NCI-H69 (cell line): Measurements from ENCODE around the gene KDM6A.
"Not testable (repeated sequence)": the region's sequence is repeated elsewhere in the genome, so short reads cannot be mapped to it uniquely, and the experiment has no call there.

Experiments used
- DNase-seq: peaks from one replicate; lab custom pipeline; 2025; lab: John Stamatoyannopoulos, UW

Gene KDM6A

DNA sequence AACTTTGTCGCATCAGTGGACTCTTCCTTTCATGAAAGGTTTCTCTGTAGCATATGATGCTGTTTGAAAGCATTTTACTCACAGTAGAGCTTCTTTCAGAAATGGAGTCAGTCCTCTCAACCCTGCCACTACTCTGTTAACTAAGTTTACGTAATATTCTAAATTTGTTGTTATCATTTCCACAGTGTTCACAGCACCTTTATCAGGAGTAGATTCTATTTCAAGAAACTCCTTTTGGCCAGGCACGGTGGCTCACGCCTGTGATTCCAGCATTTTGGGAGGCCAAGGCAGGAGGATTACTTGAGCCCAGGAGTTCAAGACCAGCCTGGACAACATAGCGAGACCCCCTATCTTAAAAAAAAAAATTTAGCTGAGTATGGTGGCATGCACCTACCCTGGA is 90.0 kb downstream of the KDM6A start:
- no peak for DNase-seq

DNA sequence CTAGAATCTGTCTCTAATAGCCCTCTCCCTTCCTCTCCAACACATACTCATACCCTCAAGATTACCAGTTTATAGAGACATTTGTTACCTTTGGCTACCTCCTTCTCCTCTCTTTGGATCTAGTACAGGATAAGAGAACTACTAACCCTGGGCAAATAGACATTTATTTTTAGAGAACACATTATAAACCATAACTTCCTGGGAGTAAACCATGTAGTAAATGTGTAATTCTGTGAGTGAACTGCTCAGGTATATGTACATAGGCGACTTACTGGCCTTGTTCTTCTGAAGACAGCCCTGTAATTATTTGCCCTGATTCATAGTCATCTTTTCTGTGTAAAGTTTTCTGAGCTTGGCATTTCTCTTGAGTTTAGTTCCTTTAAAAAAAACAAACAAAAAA is 94.2 kb downstream of the KDM6A start:
- no peak for DNase-seq

DNA sequence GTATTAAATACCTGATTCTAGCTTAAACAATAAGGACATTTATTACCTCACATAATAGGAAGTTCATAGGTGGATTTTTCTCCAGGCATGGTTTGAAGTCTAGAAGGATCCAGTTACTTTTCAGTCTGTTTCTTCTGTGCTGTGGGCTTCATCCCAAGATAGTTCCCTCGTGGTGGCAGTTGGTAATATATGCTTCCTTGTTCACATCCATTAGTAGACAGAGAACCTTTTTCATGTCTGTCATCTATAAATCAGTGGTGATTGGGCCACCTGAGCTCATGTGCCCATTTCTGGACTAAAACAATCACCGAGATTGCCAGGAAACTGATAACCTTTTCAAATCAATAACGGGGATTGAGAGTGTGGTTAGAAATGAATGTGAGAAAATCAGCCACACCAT is 97.7 kb downstream of the KDM6A start:
- no peak for DNase-seq

DNA sequence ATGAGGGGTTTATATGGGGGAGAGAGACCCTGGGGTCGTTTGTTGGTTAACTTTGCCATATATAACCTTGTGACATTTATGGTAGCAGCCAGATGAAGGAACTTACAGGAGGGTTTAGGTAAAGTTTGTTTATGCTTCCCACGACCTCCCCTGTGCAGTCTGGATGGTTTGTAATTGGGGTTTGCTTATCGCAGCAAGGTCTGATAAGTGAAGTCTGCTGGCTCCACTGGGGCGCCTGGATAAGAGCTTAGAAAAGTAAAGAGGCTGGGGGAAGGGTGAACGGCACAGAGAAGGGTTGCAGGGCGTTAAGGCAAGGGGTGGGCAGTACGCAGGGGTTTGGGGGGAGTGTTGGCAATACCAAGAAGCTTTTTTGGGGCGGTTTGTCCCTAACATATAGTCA is 98.7 kb downstream of the KDM6A start:
- no peak for DNase-seq

DNA sequence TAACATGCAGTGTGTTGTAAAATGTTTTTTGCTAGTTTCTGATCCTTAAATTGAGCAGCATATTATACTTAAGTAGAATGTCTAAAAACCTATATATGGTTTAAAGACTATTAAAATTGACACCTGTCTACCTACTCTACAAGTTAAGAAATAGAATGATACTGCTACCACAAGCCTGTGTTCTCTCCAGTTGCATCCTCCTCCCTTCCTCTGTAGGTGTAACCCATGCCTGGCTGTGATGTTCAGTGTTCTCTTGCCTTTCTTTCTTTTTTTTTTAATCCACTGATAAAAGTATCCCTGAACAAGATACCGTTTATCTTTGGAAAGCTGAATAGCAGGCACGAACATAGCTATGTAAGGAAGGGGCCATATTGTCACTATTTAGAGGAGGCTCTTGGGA is 99.1 kb downstream of the KDM6A start:
- DNase-seq, result no peak

- DNase-seq, result no peak
These were observed 100.5 kb downstream of the KDM6A start for GRCh38 chrX:44973420-44973932.

DNA sequence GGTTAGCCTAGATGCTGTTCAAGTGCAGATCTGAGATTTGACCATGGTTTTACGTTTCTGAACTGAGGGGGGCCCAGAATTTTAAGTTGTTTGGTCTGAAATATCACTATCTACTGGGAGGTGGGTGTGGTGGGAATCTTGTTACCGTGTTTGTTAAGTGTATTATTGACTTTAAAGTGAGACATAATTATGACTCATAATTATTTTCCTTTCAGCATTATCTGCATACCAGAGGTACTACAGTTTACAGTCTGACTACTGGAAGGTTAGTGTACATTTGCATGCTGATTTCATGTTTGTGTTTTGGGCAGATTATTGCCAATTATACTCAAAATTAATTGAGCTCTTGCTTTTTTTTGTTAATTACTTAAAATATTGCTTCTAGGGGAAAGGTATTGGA is 101.5 kb downstream of the KDM6A start:
- DNase-seq, result peak; percentile 18

DNA sequence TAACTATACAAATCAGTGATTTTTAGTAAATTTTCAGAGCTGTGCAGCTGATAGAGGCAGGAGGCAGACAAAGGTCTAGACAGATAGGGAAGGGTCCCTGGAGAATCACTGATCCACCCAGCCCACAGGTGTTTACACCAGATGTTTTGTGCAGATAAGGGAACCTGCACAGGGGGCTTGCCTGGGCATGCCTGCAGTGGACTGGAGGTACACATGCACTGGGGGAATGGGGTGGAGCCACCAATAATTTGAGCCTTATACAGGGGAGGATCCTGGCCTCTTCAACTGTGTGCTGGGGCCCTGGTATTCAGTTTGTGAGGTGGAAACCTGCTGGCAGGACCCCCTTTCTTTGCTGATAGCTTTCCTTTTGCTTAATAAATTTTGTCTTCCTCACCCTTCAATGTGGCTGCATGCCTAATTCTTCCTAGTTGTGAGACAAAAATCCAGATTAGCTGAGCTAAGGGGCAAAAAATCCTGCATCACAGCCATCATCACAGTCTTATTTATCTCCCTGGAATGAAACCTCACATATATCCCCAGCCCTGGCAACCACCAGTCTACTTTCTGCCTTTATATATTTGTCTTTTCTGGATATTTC is 102.8 kb downstream of the KDM6A start:
- DNase-seq, result peak; percentile 1

DNA sequence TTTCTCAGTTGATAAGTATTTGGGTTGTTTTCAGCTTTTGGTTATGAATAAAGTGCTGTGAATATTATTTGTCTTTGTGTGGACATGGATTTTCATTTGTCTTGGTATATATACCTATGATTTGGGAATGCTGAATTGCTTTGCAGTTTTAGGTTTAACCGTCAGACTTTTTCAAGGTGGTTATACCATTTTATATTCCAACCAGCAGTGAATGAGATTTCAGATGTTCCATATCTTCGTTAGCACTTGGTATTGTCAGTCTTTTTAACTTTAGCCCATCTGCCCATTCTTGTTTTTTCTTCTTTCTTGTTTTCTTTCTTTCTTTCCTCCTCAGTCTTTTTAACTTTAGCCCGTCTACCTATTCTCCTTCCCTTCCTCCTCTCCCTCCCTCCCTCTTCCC is 106.0 kb downstream of the KDM6A start:
- no peak for DNase-seq

DNA sequence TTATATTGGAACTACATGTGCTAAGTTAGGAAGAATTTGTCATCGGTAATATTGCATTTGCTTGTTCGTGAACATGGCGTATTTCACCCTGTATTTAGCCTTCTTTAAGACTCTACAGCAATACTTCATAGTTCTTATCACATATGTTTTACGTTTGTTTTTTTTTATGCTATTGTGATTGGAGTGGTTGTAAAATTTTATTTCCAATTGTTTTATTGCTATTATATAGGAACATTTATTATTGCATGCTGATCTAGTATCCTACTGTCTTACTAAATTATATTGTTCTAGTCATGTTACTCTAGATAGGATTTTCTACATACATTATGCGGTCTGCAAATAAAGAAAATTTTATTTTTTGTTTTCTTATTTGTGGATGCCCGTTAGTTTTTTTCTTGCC is 107.4 kb downstream of the KDM6A start:
- DNase-seq, result no peak

GRCh38 chrX:44980883-44981282 is 107.9 kb downstream of the KDM6A start:
- DNase-seq, result no peak

DNA sequence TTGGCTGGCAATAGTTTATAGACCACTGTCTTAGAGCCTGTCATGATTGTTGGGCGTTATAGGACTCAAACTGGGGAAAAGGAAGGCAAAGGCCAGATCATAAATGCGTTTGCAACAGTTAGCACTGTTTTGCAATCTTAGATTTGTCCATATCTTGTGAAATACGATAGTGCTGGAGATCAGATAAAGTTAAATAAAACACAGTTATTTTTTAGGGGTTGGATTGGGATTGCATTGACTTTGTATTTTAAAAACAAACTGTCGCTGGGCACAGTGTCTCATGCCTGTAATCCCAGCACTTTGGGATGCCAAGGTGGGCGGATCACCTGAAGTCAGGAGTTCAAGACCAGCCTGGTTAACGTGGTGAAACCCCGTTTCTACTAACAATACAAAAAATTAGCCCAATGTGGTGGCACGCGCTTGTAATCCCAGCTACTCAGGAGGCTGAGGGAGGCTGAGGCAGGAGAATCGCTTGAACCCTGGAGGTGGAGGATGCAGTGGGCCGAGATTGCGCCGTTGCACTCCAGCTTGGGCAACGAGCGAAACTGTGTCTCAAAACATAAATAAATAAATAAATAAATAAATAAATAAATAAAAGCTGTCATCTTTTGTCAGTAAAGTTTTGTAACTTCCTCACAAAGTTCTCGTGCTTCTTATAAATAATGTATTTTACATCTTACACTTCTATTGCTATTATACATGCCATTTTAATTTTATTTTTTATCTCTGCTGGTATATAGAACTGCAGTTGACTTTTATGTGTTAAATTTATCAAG is 117.2 kb downstream of the KDM6A start:
- DNase-seq, result no peak

DNA sequence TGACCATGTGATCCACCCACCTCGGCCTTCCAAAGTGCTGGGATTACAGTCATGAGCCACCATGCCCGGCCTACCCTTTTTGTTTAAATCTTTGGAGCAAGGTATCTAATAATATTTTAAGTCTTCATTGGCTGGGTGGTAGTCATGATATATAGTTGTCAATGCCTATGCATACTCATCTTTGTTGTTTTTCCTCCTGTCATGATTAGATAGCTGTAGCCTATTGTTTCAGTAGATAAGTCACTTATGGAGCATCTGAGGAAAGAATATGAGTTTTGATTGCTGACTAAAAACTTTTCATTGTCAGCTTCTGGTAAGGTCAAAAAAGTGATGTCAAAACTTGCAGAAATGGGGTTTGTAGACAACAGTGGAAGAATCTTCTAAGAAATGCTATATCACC is 119.8 kb downstream of the KDM6A start:
- no peak for DNase-seq

DNA sequence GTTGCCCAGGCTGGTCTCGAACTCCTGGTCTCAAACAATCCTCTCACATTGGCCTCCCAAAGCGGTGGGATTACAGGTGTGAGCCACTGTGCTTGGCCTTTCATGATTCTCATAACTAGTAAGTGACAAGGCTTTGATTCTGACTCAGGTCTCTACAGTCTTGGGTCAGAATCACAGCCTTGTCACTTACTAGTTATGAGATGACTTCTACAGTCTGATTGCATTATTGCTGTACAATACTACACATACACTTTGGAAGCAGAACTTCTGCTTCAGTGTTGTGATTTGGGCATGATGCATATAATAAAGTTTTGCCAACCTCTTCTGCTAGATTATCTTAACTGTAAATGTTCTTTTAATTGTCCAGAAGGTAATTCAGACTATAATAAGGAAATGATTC is 123.3 kb downstream of the KDM6A start:
- DNase-seq, result no peak

GRCh38 chrX:44997282-44997812 is 124.4 kb downstream of the KDM6A start:
- no peak for DNase-seq

DNA sequence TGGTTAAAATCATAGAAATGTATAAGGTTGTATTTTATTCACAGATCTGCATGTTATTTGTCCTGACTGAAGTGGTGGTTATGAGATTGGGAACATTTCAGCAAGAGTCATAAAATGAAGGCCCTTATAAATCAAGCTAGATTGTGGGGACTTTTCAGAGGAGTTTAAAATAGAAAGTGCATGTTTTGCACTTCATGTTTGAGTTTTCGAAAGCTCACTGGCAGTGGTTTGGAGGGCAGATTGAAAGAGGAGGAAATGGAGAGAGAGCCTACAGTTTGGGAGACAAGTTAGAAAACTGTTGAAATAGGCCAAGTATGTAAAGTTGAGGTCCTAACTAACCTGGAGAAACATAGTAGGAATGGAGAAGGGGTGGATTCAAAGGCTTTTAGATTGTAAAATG is 124.9 kb downstream of the KDM6A start:
- no peak for DNase-seq

DNA sequence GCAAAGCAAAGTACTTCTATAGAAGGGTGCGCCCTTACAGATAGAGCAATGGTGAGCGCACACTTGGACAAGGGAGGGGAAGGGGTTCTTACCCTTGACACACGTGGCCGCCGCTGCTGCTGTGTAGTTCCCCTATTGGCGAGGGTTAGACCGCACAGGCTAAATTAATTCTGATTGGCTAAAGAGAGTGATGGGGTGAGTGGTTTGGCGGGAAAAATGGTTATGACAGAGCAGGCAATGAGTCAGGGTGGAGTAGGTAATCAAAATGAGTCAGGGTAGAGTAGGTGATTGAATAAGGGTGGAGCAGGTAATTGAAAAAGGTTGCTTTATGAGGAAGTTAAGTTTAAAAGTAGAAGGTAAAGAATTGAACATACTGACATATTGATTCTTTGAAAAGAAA is 126.2 kb downstream of the KDM6A start:
- DNase-seq, result not testable (repeated sequence)

- DNase-seq, result not testable (repeated sequence)
These were observed 126.9 kb downstream of the KDM6A start for GRCh38 chrX:44999872-45000271.

DNA sequence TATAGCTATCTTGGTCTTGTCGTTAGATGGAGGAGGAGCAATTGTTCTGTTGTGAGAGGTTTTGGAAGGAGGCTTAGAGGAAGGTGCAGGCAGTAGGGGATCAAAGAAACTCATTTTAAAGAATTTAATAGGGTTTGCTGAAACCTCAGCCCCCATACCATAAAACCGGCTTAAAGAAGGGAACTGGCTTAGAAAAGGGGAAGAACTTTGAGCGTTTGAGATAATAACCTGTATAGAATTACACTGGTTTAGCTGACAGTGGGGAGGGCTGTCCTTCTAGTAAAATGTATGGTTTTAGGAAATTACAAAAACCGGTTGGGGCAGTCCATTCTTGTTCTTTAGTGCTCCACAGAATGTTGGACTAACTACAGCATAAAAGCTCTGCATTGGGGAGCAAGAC is 128.1 kb downstream of the KDM6A start:
- DNase-seq, result no peak

DNA sequence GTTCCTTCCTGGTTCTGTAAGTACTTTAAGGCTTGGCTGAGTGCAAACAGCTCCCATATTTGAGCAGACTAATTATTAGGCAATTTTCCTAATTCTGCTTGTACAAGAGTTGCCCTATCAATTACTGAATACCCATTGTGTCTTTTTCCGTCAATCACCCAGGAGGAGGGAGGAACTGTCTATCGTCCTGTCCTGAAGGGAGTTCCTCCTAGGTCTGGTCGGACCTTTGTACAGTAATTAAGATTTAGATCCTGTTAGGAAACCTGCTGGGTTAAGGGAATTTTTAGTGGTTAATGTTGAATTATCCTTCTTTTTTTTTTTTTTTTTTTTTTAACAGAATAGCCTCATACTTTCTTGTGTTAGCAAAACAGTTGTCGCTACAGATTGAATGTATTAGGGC is 130.1 kb downstream of the KDM6A start:
- DNase-seq, result no peak

DNA sequence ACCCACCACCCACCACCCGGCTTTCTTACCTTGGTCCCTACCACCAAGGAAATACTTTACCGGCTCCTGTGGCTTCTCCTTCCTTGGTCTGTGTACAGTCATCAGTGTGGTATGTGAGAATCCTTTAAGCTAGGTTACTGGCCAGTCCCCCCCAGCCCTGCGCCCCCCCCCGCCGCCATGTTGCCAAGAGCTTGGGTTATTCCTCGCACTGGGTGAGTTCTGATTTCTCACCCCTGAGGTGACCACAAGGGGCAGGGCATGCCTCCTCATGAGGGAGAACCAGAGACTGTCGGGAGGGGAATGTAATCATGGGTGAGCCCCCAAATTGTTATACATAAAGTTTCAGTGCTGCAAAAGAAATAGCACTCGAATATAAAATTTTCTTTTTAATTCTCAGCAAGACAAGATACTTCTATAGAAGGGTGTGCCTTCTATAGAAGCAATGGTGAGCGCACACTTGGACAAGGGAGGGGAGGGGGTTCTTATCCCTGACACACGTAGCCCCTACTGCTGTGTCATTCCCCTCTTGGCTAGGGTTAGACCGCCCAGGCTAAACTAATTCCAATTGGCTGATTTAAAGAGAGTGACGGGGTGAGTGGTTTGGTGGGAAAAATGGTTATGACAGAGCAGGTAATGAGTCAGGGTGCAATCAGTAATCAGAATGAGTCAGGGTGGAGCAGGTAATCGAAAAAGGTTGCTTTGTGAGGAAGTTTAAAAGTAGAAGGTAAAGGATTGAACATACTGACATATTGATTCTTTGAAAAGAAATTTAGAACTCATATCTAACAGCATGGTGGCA is 133.2 kb downstream of the KDM6A start:
- DNase-seq, result no peak

DNA sequence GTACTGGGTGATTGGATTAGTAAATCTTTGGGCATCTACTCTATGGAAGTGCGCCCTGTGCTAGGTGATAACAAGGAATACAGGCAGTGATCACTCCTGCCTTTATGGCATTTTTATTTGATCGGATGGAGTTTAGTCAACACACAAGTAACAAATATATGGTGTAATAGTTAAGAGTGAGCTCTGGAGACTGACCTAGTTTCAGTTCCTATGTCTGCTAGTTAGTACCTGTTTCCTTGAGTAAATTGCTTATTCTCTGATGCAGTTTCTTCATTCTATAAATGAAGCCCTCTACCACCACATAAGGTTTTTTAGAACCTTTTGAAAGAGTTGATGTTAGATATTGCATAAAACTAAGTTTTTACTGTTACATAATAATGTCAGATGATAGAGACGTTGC is 134.6 kb downstream of the KDM6A start:
- DNase-seq, result no peak
